Loucy (cell line): ENCODE data around the gene ANKK1.

Experiments used
- H2AFZ ChIP-seq: fragments of 200-600 bp; sonication (generic); 2 replicates; pipeline ENCODE4 v1.6.0; 2016; ENCODE audit warnings: antibody characterized with exemption, mild to moderate bottlenecking, low read length, moderate library complexity
- H3F3A ChIP-seq: fragments of 200-600 bp; 2 replicates; pipeline ENCODE4 v1.6.0; 2016; ENCODE audit warnings: antibody characterized with exemption, low read depth, mild to moderate bottlenecking
- H3K27me3 ChIP-seq: fragments of 200-600 bp; sonication (generic); 2 replicates; pipeline ENCODE4 v1.6.1; 2014; ENCODE audit warnings: low read length, mild to moderate bottlenecking; ENCODE audit not compliant: insufficient read depth, poor library complexity, severe bottlenecking
- H3K36me3 ChIP-seq: fragments of 200-600 bp; sonication (generic); 2 replicates; pipeline ENCODE4 v1.6.1; 2016; ENCODE audit warnings: low read length; ENCODE audit not compliant: insufficient read depth
- H3K4me1 ChIP-seq: fragments of 200-600 bp; sonication (generic); 2 replicates; pipeline ENCODE4 v1.5.1; 2014; ENCODE audit warnings: low read length, mild to moderate bottlenecking; ENCODE audit not compliant: insufficient read depth, poor library complexity, severe bottlenecking
- H3K4me2 ChIP-seq: fragments of 200-600 bp; sonication (generic); 2 replicates; pipeline ENCODE4 v1.6.0; 2014; ENCODE audit warnings: antibody characterized with exemption, low read length, low read depth, mild to moderate bottlenecking; ENCODE audit not compliant: poor library complexity, severe bottlenecking
- H3K4me3 ChIP-seq: fragments of 200-600 bp; sonication (generic); 2 replicates; pipeline ENCODE4 v1.5.1; 2014; ENCODE audit warnings: low read length, mild to moderate bottlenecking, mixed read lengths; ENCODE audit not compliant: poor library complexity, severe bottlenecking
- H3K79me2 ChIP-seq: fragments of 200-600 bp; sonication (generic); 2 replicates; pipeline ENCODE4 v1.6.1; 2014; ENCODE audit warnings: low read length; ENCODE audit not compliant: insufficient read depth
- H3K9ac ChIP-seq: fragments of 200-600 bp; sonication (generic); 2 replicates; pipeline ENCODE4 v1.6.0; 2014; ENCODE audit warnings: mild to moderate bottlenecking, low read depth, low read length, moderate library complexity; ENCODE audit not compliant: poor library complexity, severe bottlenecking
- H3K9me2 ChIP-seq: fragments of 200-600 bp; sonication (generic); replicated peaks from 2 replicates; pipeline ENCODE4 v1.6.1; 2016; ENCODE audit warnings: low read depth, low read length, mixed read lengths
- H3K9me3 ChIP-seq: fragments of 200-600 bp; sonication (generic); 2 replicates; pipeline ENCODE4 v1.6.1; 2014; ENCODE audit warnings: mild to moderate bottlenecking, antibody characterized with exemption, low read length, low read depth; ENCODE audit not compliant: insufficient read depth
- H4K20me1 ChIP-seq: fragments of 200-600 bp; sonication (generic); 2 replicates; pipeline ENCODE4 v1.6.0; 2014; ENCODE audit warnings: antibody characterized with exemption, low read length, mild to moderate bottlenecking; ENCODE audit not compliant: insufficient read depth, poor library complexity, severe bottlenecking
- CTCF ChIP-seq: fragments of 200-600 bp; sonication (generic); conservative IDR thresholded peaks from 2 replicates; pipeline ENCODE4 v1.5.1; 2014; ENCODE audit warnings: mild to moderate bottlenecking, antibody characterized with exemption, low read length
- EZH2phosphoT487 ChIP-seq: fragments of 200-600 bp; IDR thresholded peaks from 2 replicates; pipeline ENCODE4 v1.6.1; 2018; ENCODE audit warnings: antibody characterized with exemption, mild to moderate bottlenecking, moderate library complexity, borderline replicate concordance

The ANKK1 gene

GRCh38 chr11:113341388-113342165, 46.0 kb upstream of the ANKK1 start:
- H3K9ac ChIP-seq: no peak overlapping the region
- H3K9me3 ChIP-seq: no peaks in the 10 kb centered on the region
- no peaks in the 10 kb centered on the region for H4K20me1 ChIP-seq
- no peaks in the 10 kb centered on the region for H3K9me2 ChIP-seq
- no peaks in the 10 kb centered on the region for H3K27me3 ChIP-seq
- H3K4me2 ChIP-seq: no peak overlapping the region
- no peaks in the 10 kb centered on the region for H3K4me1 ChIP-seq
- TF ChIP-seq EZH2phosphoT487: no peak
- no peak for TF ChIP-seq CTCF
- H3K79me2 ChIP-seq: no peaks in the 10 kb centered on the region
- no peaks in the 10 kb centered on the region for H3K36me3 ChIP-seq
- no peak overlapping the region for H3K4me3 ChIP-seq
- no peaks in the 10 kb centered on the region for H3F3A ChIP-seq
- no peak overlapping the region for H2AFZ ChIP-seq

- no peaks in the 10 kb centered on the region for H3K4me1 ChIP-seq
- TF ChIP-seq EZH2phosphoT487 (no peak), CTCF (no peak)
- no peak overlapping the region for H3K9ac ChIP-seq
- H3K4me2 ChIP-seq: no peak overlapping the region
- H3F3A ChIP-seq: no peaks in the 10 kb centered on the region
- no peaks in the 10 kb centered on the region for H3K79me2 ChIP-seq
- H3K9me2 ChIP-seq: no peaks in the 10 kb centered on the region
- no peak overlapping the region for H2AFZ ChIP-seq
- no peaks in the 10 kb centered on the region for H4K20me1 ChIP-seq
- H3K36me3 ChIP-seq: no peaks in the 10 kb centered on the region
- no peaks in the 10 kb centered on the region for H3K27me3 ChIP-seq
- H3K4me3 ChIP-seq: no peak overlapping the region
- no peaks in the 10 kb centered on the region for H3K9me3 ChIP-seq
Observed at GRCh38 chr11:113345978-113346377, 41.6 kb upstream of the ANKK1 start.

- Histone ChIP-seq H3K27me3 (no peaks in the 10 kb centered on the region), H3K4me2 (no peak overlapping the region), H3K4me1 (no peaks in the 10 kb centered on the region), H3F3A (no peaks in the 10 kb centered on the region), H3K4me3 (no peak overlapping the region), H3K36me3 (no peaks in the 10 kb centered on the region), H2AFZ (no peak overlapping the region), H3K9ac (no peak overlapping the region), H3K9me2 (no peaks in the 10 kb centered on the region), H4K20me1 (no peaks in the 10 kb centered on the region), H3K9me3 (no peaks in the 10 kb centered on the region), H3K79me2 (no peaks in the 10 kb centered on the region)
- no peak for TF ChIP-seq CTCF
- TF ChIP-seq EZH2phosphoT487: no peak
Observed at GRCh38 chr11:113349528-113349927, 38.1 kb upstream of the ANKK1 start.
